Stomach (tissue), 9 donors: Measurements from ENCODE around the gene MFAP4. TPM values are rescaled to one million over a fixed set of nuclear protein-coding genes. Genes with fewer than 3 reads are reported as not detected.

Source experiments
- DNase-seq, 2 donors: peaks; one replicate each; pipeline versions ENCODE4 v3.0.0 to v3.0.0-alpha.2; 2013 to 2019
- H3K27ac ChIP-seq, 5 donors: fragments of 200-600 bp in 4 of 5; sonication (generic) in 4 of 5; one replicate each; pipeline ENCODE4 v1.5.1; 2013 to 2019; ENCODE audit warnings: mild to moderate bottlenecking in 1 of 5, moderate library complexity in 1 of 5
- H3K27me3 ChIP-seq, 3 donors: fragments of 200-600 bp; sonication (generic); one replicate each; pipeline ENCODE4 v1.5.1; 2017 to 2019; ENCODE audit warnings: mixed run types in 1 of 3
- H3K36me3 ChIP-seq, 4 donors: fragments of 200-600 bp; sonication (generic); 1 replicate in 3 of 4; 2 replicates in 1 of 4; pipeline ENCODE4 v1.5.1; 2016 to 2019
- H3K4me1 ChIP-seq, 4 donors: fragments of 200-600 bp; sonication (generic); one replicate each; pipeline ENCODE4 v1.5.1; 2016 to 2019
- H3K4me3 ChIP-seq, 4 donors: fragments of 200-600 bp; sonication (generic) in 3 of 4; one replicate each; pipeline ENCODE4 v1.5.1; 2016 to 2019; ENCODE audit warnings: mild to moderate bottlenecking in 1 of 4
- H3K9me3 ChIP-seq, 4 donors: fragments of 200-600 bp; sonication (generic); one replicate each; pipeline ENCODE4 v1.5.1; 2016 to 2019
- CTCF ChIP-seq, 7 experiments: fragments of 450-650 bp in 4 of 7; fragments of 200-600 bp in 3 of 7; sonication (generic) in 3 of 7; IDR thresholded peaks; one replicate each; pipeline ENCODE4 v1.5.1; 2016 to 2019; ENCODE audit warnings: antibody characterized with exemption in 7 of 7, control low read depth in 2 of 7, mild to moderate bottlenecking in 1 of 7
- EP300 ChIP-seq: sonication (generic); formaldehyde crosslinking; IDR thresholded peaks from one replicate; pipeline ENCODE4 v1.6.1; 2017; ENCODE audit warnings: antibody characterized with exemption
- POLR2A ChIP-seq, 4 donors: fragments of 450-650 bp; IDR thresholded peaks; one replicate each; pipeline ENCODE4 v1.6.1; 2016; ENCODE audit warnings: antibody characterized with exemption in 4 of 4, control low read depth in 2 of 4, mild to moderate bottlenecking in 1 of 4, moderate library complexity in 1 of 4
- POLR2AphosphoS5 ChIP-seq, 3 donors: sonication (generic); formaldehyde crosslinking; IDR thresholded peaks; one replicate each; pipeline ENCODE4 v1.6.1; 2016; ENCODE audit warnings: antibody characterized with exemption in 3 of 3
- WGBS, 5 donors: extraction: QIAGEN DNeasy Blood & Tissue Kit in 3 of 5; methylation state at CpG; one replicate each; pipeline versions ENCODE4 v1.1.5 to v1.1.7; 2013 to 2018; 5-methylcytosine and 5-hydroxymethylcytosine counted together
- intact Hi-C: fragments of 100-400 bp; cut with DNase I; formaldehyde crosslinking; loops from one replicate; pipeline ENCODE4 v1.15.1; 2023; ENCODE audit warnings: low total_unique reads
- polyA plus RNA-seq, 3 donors: library from polyadenylated mRNA; stranded (reverse); fragments of 200-250 nt; gene quantifications; one replicate each; pipeline ENCODE4 v1.2.3, GENCODE V29; 2013
- total RNA-seq, 5 donors: library from RNA; depleted of rRNA; stranded (reverse); fragments of >200 nt; gene quantifications; one replicate each; pipeline versions ENCODE4 v1.1.0 to v1.2.3, GENCODE V29; 2014 to 2016
- donor health status: healthy with polysubstance abuse.
- donor health status: Bipolar disorder and iron deficiency.
- donor health status: healthy.

MFAP4 gene
- total and polyA plus RNA-seq, 8 donors: 29.3 to 125 (median 55.4) TPM

GRCh38 chr17:19366637-19366972 is 20.4 kb downstream of the MFAP4 start:
- no peaks in the 10 kb centered on the region for H3K36me3 ChIP-seq
- no peaks in the 10 kb centered on the region for H3K27me3 ChIP-seq
- H3K4me3 ChIP-seq: no peak overlapping the region
- H3K27ac ChIP-seq: no peak overlapping the region
- 76 to 86% (median 81%) methylated on average over 5 of the region's 5 CpGs for WGBS, 5 donors
- no peak for DNase-seq
- no peaks in the 10 kb centered on the region for H3K9me3 ChIP-seq
- intact Hi-C loops: loop anchor here (5.0 to 10.0 kb wide), 2 partner anchors 81 to 398 kb away; no protein-coding TSS in a partner anchor
- peaks cover 0 to 37% (median 12%) of the 10 kb centered on the region in 4 donors for H3K4me1 ChIP-seq
- TF ChIP-seq EP300: no peak
- TF ChIP-seq POLR2AphosphoS5 (IDR thresholded peaks at IDR 0.05): no peak
- no peak for TF ChIP-seq POLR2A (IDR thresholded peaks at IDR 0.05)
- no peak for TF ChIP-seq CTCF (IDR thresholded peaks at IDR 0.05)

- Histone ChIP-seq H3K9me3 (no peaks in the 10 kb centered on the region), H3K4me3 (no peak overlapping the region), H3K36me3 (no peaks in the 10 kb centered on the region), H3K27me3 (no peaks in the 10 kb centered on the region), H3K27ac (no peak overlapping the region), H3K4me1 (peaks cover 0 to 37% (median 14%) of the 10 kb centered on the region in 4 donors)
- no peak for DNase-seq
- TF ChIP-seq POLR2A (IDR thresholded peaks at IDR 0.05): no peak
- TF ChIP-seq EP300: no peak
- no peak for TF ChIP-seq CTCF (IDR thresholded peaks at IDR 0.05)
- TF ChIP-seq POLR2AphosphoS5 (IDR thresholded peaks at IDR 0.05): no peak
- intact Hi-C loops: loop anchor here (5.0 to 10.0 kb wide), 2 partner anchors 81 to 399 kb away; no protein-coding TSS in a partner anchor
- 82 to 94% (median 88%) methylated on average over 9 of the region's 9 CpGs for WGBS, 5 donors
Observed at GRCh38 chr17:19365833-19366636, 21.0 kb downstream of the MFAP4 start.

- TF ChIP-seq EP300 (no peak), CTCF (IDR thresholded peaks at IDR 0.05) (no peak), POLR2A (IDR thresholded peaks at IDR 0.05) (no peak), POLR2AphosphoS5 (IDR thresholded peaks at IDR 0.05) (no peak)
- Histone ChIP-seq H3K27me3 (no peaks in the 10 kb centered on the region), H3K36me3 (no peaks in the 10 kb centered on the region), H3K4me3 (no peak overlapping the region), H3K27ac (no peak overlapping the region), H3K9me3 (no peaks in the 10 kb centered on the region), H3K4me1 (peaks cover 0 to 31% (median 14%) of the 10 kb centered on the region in 4 donors)
- 86 to 92% (median 88%) methylated on average over 4 of the region's 4 CpGs for WGBS, 5 donors
- DNase-seq: no peak
- intact Hi-C loops: loop anchor here (5.0 to 10.0 kb wide), 2 partner anchors 82 to 399 kb away; no protein-coding TSS in a partner anchor
Observed at GRCh38 chr17:19365499-19365817, 21.5 kb downstream of the MFAP4 start.

GRCh38 chr17:19364699-19365498 is 22.1 kb downstream of the MFAP4 start:
- no peak overlapping the region for H3K4me3 ChIP-seq
- H3K27ac ChIP-seq: no peak overlapping the region
- DNase-seq: peak in 1 of 2 donors; percentile 23
- 75 to 80% (median 76%) methylated on average over 12 to 14 of the region's 14 CpGs for WGBS, 5 donors
- TF ChIP-seq CTCF (IDR thresholded peaks at IDR 0.05) (no peak), POLR2AphosphoS5 (IDR thresholded peaks at IDR 0.05) (no peak), EP300 (no peak), POLR2A (IDR thresholded peaks at IDR 0.05) (no peak)
- H3K27me3 ChIP-seq: no peaks in the 10 kb centered on the region
- intact Hi-C loops: loop anchor here (5.0 to 10.0 kb wide), 2 partner anchors 82 to 400 kb away; no protein-coding TSS in a partner anchor
- H3K4me1 ChIP-seq: peaks cover 0 to 26% (median 14%) of the 10 kb centered on the region in 4 donors
- no peaks in the 10 kb centered on the region for H3K9me3 ChIP-seq
- H3K36me3 ChIP-seq: no peaks in the 10 kb centered on the region
